HCT116 (cell line): ENCODE data around the gene GNAS. TPM values are rescaled to one million over a fixed set of nuclear protein-coding genes. Genes with fewer than 3 reads are reported as not detected.

Experiments used
- ATAC-seq: fragments of 200-7000 bp; cut with Tn5 transposase; 2 replicates; pipeline ENCODE4 v1.9.1; 2020; ENCODE audit warnings: mild to moderate bottlenecking, moderate library complexity
- BruUV-seq: library from RNA; stranded (reverse); fragments of 400-500 nt; replicated peaks from 2 replicates; lab custom pipeline; 2021; lab: Mats Ljungman, UMichigan
- CTCF ChIA-PET: fragments of 300-600 bp; sonication (Branson Sonifier 250); formaldehyde crosslinking; loops from one replicate; lab custom pipeline; 2021; ENCODE audit warnings: antibody characterized with exemption; lab: Charles Lee
- POLR2A ChIA-PET: fragments of 300-600, 350-600 bp; sonication (Branson Sonifier 250); formaldehyde crosslinking; loops from one replicate; lab custom pipeline; 2021; ENCODE audit warnings: antibody characterized with exemption; lab: Charles Lee
- RAD21 ChIA-PET, 2 experiments: fragments of 300-600 bp; sonication (Branson Sonifier 250); formaldehyde crosslinking; loops; one replicate each; lab custom pipeline; 2023; ENCODE audit warnings: low total read pairs in 2 of 2; ENCODE audit not compliant: uncharacterized antibody in 2 of 2, unreplicated experiment in 2 of 2, low non-redundant PET in 1 of 2; lab: Charles Lee
- DNase-seq: peaks from one replicate; pipeline ENCODE4 v3.0.0-alpha.2; 2010; ENCODE audit warnings: low read depth, low spot score
- H2AFZ ChIP-seq: fragments of 200-600 bp; shearing (Covaris generic), sonication (generic); 2 replicates; pipeline ENCODE4 v1.6.1; 2017; ENCODE audit warnings: low read depth, mixed run types, mixed read lengths, antibody characterized with exemption, low read length; ENCODE audit not compliant: poor library complexity, severe bottlenecking
- H3K27ac ChIP-seq: 2 replicates; pipeline ENCODE4 v1.5.1; 2012; ENCODE audit warnings: low read depth, low read length
- H3K27me3 ChIP-seq: fragments of 200-600 bp; sonication (generic); 2 replicates; pipeline ENCODE4 v1.6.1; 2016; ENCODE audit warnings: mixed run types, low read length, mixed read lengths; ENCODE audit not compliant: insufficient read depth
- H3K36me3 ChIP-seq, 2 experiments: fragments of 200-500 bp in 1 of 2; fragments of 200-600 bp in 1 of 2; sonication (Bioruptor generic) in 1 of 2; sonication (generic) in 1 of 2; 2 replicates each; pipeline versions ENCODE4 v1.5.1 to v1.6.1; 2014 to 2016; ENCODE audit warnings: low read length in 2 of 2, inconsistent platforms in 1 of 2, mixed read lengths in 1 of 2, mixed run types in 1 of 2; ENCODE audit not compliant: insufficient read depth in 2 of 2, control insufficient read depth in 1 of 2
- H3K4me1 ChIP-seq, 2 experiments: fragments of 200-600 bp in 1 of 2; sonication (generic) in 1 of 2; 2 replicates each; pipeline versions ENCODE4 v1.5.1 to v1.6.1; 2012 to 2017; ENCODE audit warnings: low read length in 2 of 2, inconsistent platforms in 1 of 2, mild to moderate bottlenecking in 1 of 2, mixed read lengths in 1 of 2, mixed run types in 1 of 2, moderate library complexity in 1 of 2; ENCODE audit not compliant: insufficient read depth in 2 of 2, control insufficient read depth in 1 of 2
- H3K4me2 ChIP-seq: fragments of 200-600 bp; sonication (generic); 2 replicates; pipeline ENCODE4 v1.6.1; 2017; ENCODE audit warnings: mixed run types, low read length, mixed read lengths
- H3K4me3 ChIP-seq, 2 experiments: fragments of 200-600 bp in 1 of 2; sonication (generic) in 1 of 2; replicated peaks in 1 of 2; 2 replicates each; pipeline ENCODE4 v1.5.1; 2011 to 2016; ENCODE audit warnings: low read length in 2 of 2, control low read depth in 1 of 2, low read depth in 1 of 2, mild to moderate bottlenecking in 1 of 2, mixed read lengths in 1 of 2, mixed run types in 1 of 2
- H3K79me2 ChIP-seq: fragments of 200-600 bp; sonication (generic); 2 replicates; pipeline ENCODE4 v1.6.1; 2017; ENCODE audit warnings: mild to moderate bottlenecking, mixed run types, low read length, moderate library complexity, mixed read lengths; ENCODE audit not compliant: insufficient read depth
- H3K9ac ChIP-seq: fragments of 200-600 bp; sonication (generic); 2 replicates; pipeline ENCODE4 v1.6.1; 2016; ENCODE audit warnings: low read length, mixed read lengths
- H3K9me2 ChIP-seq: fragments of 200-600 bp; sonication (generic), shearing (Covaris generic); 2 replicates; pipeline ENCODE4 v1.6.1; 2017; ENCODE audit warnings: mixed run types, mild to moderate bottlenecking, moderate library complexity; ENCODE audit not compliant: insufficient read depth
- H3K9me3 ChIP-seq, 2 experiments: fragments of 200-500 bp in 1 of 2; fragments of 200-600 bp in 1 of 2; sonication (Bioruptor generic) in 1 of 2; sonication (generic) in 1 of 2; 2 replicates each; pipeline ENCODE4 v1.6.1; 2014 to 2017; ENCODE audit warnings: low read length in 2 of 2, mixed read lengths in 2 of 2, inconsistent platforms in 1 of 2, low read depth in 1 of 2, mild to moderate bottlenecking in 1 of 2, mixed run types in 1 of 2, moderate library complexity in 1 of 2; ENCODE audit not compliant: control insufficient read depth in 1 of 2, insufficient read depth in 1 of 2
- H4K20me1 ChIP-seq: fragments of 200-600 bp; sonication (generic), shearing (Covaris generic); 2 replicates; pipeline ENCODE4 v1.6.1; 2017; ENCODE audit warnings: mixed run types, mild to moderate bottlenecking, moderate library complexity; ENCODE audit not compliant: insufficient read depth
- CBX3 ChIP-seq: IDR thresholded peaks from 2 replicates; pipeline ENCODE4 v1.6.1; 2012; ENCODE audit warnings: low read depth
- EGR1 ChIP-seq: IDR thresholded peaks from 2 replicates; pipeline ENCODE4 v1.6.1; 2012; ENCODE audit warnings: low read depth
- ELF1 ChIP-seq: IDR thresholded peaks from 2 replicates; pipeline ENCODE4 v1.6.1; 2012; ENCODE audit warnings: low read depth, borderline replicate concordance
- EZH2 ChIP-seq: fragments of 200-600 bp; sonication (generic); IDR thresholded peaks from 2 replicates; pipeline ENCODE4 v1.6.1; 2017; ENCODE audit warnings: antibody characterized with exemption, mixed run types
- EZH2phosphoT487 ChIP-seq: fragments of 200-600 bp; IDR thresholded peaks from 2 replicates; pipeline ENCODE4 v1.6.1; 2018; ENCODE audit warnings: antibody characterized with exemption, borderline replicate concordance
- FOSL1 ChIP-seq: IDR thresholded peaks from 2 replicates; pipeline ENCODE4 v1.6.1; 2012; ENCODE audit warnings: low read depth
- JUND ChIP-seq: IDR thresholded peaks from 2 replicates; pipeline ENCODE4 v1.6.1; 2012
- POLR2A ChIP-seq: IDR thresholded peaks from 2 replicates; pipeline ENCODE4 v1.7.0; 2011; ENCODE audit warnings: borderline replicate concordance; ENCODE audit not compliant: insufficient read depth, insufficient read length; ENCODE audit errors: extremely low read depth
- POLR2AphosphoS5 ChIP-seq: IDR thresholded peaks from 2 replicates; pipeline ENCODE4 v1.6.1; 2011; ENCODE audit warnings: mild to moderate bottlenecking, low read depth, low read length, moderate library complexity
- SIN3A ChIP-seq: IDR thresholded peaks from 2 replicates; pipeline ENCODE4 v1.6.1; 2012; ENCODE audit warnings: low read depth
- SP1 ChIP-seq: IDR thresholded peaks from 2 replicates; pipeline ENCODE4 v1.6.1; 2012; ENCODE audit warnings: low read depth
- YY1 ChIP-seq: IDR thresholded peaks from 2 replicates; pipeline ENCODE4 v1.6.1; 2011; ENCODE audit warnings: low read length, low read depth, moderate library complexity, mild to moderate bottlenecking; ENCODE audit not compliant: insufficient replicate concordance; ENCODE audit errors: extremely low read depth
- ZFX ChIP-seq: fragments of 450-650 bp; IDR thresholded peaks from 2 replicates; pipeline ENCODE4 v1.6.1; 2017
- intact Hi-C: fragments of 100-400 bp; cut with micrococcal nuclease; formaldehyde crosslinking; loops from 2 replicates; pipeline ENCODE4 v1.10.0; 2022
- total RNA-seq: library from RNA; stranded (reverse); gene quantifications from one replicate; pipeline ENCODE4 v1.2.1, GENCODE V29; 2021; ENCODE audit not compliant: unreplicated experiment
- TF ChIP-seq, protein P1 (sequence below): IDR thresholded peaks from 2 replicates; pipeline ENCODE4 v1.6.1; 2012
- TF ChIP-seq, protein P2 (sequence below), 3 experiments: fragments of 200-600 bp in 1 of 3; sonication (generic) in 1 of 3; IDR thresholded peaks in 2 of 3; conservative IDR thresholded peaks in 1 of 3; 2 replicates each; pipeline ENCODE4 v1.5.1; 2012 to 2017; ENCODE audit warnings: low read depth in 2 of 3, low read length in 2 of 3, antibody characterized with exemption in 1 of 3, borderline replicate concordance in 1 of 3, control low read depth in 1 of 3, mild to moderate bottlenecking in 1 of 3, mixed read lengths in 1 of 3, mixed run types in 1 of 3, moderate library complexity in 1 of 3; ENCODE audit not compliant: insufficient read depth in 1 of 3
- TF ChIP-seq, protein P3 (sequence below): IDR thresholded peaks from 2 replicates; pipeline ENCODE4 v1.6.1; 2012
- TF ChIP-seq, protein P4 (sequence below): IDR thresholded peaks from 2 replicates; pipeline ENCODE4 v1.6.1; 2012; ENCODE audit warnings: low read depth

Gene GNAS
- total RNA-seq, 1 experiment from 2014 or later, result 699 TPM

DNA sequence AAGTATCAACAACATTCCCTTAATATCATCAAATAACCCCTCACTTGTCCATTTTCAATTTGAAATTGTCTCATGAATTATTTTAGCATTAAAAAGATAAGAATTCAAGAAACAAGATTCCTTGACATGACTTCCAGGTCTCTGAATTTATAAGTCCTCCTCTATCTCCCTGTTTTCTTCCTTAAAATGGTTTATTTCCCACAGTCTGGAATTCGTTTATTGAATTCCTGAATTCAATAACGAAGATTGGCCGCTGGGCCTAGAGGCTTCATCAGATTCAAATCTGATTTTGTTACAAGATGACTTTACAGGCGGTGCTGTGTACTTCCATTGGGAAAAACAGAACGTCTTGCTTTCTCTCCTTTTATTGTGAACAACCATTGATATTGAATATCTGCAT lies 79.7 kb downstream of the GNAS start:
- Histone ChIP-seq H3K79me2 (no peaks in the 10 kb centered on the region), H3K27ac (no peak overlapping the region), H3K9ac (no peak overlapping the region), H3K9me3 (0 out of 4 replicates have a peak, but pooled peaks cover 0 to 5% of the 10 kb centered on the region in 2 experiments), H3K27me3 (no peaks in the 10 kb centered on the region), H4K20me1 (no peaks in the 10 kb centered on the region), H3K4me1 (no peaks in the 10 kb centered on the region), H3K4me3 (no peak overlapping the region), H3K9me2 (no peaks in the 10 kb centered on the region), H3K36me3 (no peaks in the 10 kb centered on the region), H2AFZ (no peak overlapping the region), H3K4me2 (no peak overlapping the region)
- DNase-seq (no peak), ATAC-seq (no peak)
- TF ChIP-seq CBX3 (no peak), SP1 (no peak), EZH2 (no peak), ELF1 (no peak), POLR2AphosphoS5 (no peak), ZFX (no peak), POLR2A (no peak), YY1 (no peak), EGR1 (no peak), SIN3A (no peak), FOSL1 (no peak), EZH2phosphoT487 (no peak), JUND (no peak)
- TF ChIP-seq, protein P1, sequence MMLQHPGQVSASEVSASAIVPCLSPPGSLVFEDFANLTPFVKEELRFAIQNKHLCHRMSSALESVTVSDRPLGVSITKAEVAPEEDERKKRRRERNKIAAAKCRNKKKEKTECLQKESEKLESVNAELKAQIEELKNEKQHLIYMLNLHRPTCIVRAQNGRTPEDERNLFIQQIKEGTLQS, result no peak
- TF ChIP-seq, protein P2, sequence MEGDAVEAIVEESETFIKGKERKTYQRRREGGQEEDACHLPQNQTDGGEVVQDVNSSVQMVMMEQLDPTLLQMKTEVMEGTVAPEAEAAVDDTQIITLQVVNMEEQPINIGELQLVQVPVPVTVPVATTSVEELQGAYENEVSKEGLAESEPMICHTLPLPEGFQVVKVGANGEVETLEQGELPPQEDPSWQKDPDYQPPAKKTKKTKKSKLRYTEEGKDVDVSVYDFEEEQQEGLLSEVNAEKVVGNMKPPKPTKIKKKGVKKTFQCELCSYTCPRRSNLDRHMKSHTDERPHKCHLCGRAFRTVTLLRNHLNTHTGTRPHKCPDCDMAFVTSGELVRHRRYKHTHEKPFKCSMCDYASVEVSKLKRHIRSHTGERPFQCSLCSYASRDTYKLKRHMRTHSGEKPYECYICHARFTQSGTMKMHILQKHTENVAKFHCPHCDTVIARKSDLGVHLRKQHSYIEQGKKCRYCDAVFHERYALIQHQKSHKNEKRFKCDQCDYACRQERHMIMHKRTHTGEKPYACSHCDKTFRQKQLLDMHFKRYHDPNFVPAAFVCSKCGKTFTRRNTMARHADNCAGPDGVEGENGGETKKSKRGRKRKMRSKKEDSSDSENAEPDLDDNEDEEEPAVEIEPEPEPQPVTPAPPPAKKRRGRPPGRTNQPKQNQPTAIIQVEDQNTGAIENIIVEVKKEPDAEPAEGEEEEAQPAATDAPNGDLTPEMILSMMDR (IDR thresholded peaks at IDR 0.05 in 2 of 3, conservative IDR thresholded peaks at IDR 0.05 in 1 of 3; ENCODE audit: borderline replicate concordance in 1 of 3, insufficient read depth in 1 of 3, low read depth in 2 of 3, low read length in 2 of 3), result no peak
- TF ChIP-seq, protein P3, sequence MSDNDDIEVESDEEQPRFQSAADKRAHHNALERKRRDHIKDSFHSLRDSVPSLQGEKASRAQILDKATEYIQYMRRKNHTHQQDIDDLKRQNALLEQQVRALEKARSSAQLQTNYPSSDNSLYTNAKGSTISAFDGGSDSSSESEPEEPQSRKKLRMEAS, result no peak
- TF ChIP-seq, protein P4, sequence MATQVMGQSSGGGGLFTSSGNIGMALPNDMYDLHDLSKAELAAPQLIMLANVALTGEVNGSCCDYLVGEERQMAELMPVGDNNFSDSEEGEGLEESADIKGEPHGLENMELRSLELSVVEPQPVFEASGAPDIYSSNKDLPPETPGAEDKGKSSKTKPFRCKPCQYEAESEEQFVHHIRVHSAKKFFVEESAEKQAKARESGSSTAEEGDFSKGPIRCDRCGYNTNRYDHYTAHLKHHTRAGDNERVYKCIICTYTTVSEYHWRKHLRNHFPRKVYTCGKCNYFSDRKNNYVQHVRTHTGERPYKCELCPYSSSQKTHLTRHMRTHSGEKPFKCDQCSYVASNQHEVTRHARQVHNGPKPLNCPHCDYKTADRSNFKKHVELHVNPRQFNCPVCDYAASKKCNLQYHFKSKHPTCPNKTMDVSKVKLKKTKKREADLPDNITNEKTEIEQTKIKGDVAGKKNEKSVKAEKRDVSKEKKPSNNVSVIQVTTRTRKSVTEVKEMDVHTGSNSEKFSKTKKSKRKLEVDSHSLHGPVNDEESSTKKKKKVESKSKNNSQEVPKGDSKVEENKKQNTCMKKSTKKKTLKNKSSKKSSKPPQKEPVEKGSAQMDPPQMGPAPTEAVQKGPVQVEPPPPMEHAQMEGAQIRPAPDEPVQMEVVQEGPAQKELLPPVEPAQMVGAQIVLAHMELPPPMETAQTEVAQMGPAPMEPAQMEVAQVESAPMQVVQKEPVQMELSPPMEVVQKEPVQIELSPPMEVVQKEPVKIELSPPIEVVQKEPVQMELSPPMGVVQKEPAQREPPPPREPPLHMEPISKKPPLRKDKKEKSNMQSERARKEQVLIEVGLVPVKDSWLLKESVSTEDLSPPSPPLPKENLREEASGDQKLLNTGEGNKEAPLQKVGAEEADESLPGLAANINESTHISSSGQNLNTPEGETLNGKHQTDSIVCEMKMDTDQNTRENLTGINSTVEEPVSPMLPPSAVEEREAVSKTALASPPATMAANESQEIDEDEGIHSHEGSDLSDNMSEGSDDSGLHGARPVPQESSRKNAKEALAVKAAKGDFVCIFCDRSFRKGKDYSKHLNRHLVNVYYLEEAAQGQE, result no peak
- CTCF ChIA-PET, result no interaction called here
- POLR2A ChIA-PET, result no interaction called here
- intact Hi-C loops, result no loop called here
- RAD21 ChIA-PET, result no interaction called here
- BruUV-seq, result no TSS peak
